HG02642 (cell line): ENCODE measurements around the gene IFI27.

Experiments
- ATAC-seq: cut with Tn5 transposase; IDR thresholded peaks from one replicate; pipeline ENCODE4 v1.9.1; 2021; ENCODE audit warnings: mild to moderate bottlenecking; ENCODE audit not compliant: unreplicated experiment, poor library complexity

IFI27 gene

GRCh38 chr14:94101748-94102147, 8.8 kb upstream of the IFI27 start:
- ATAC-seq, result no peak

GRCh38 chr14:94102768-94103482, 7.6 kb upstream of the IFI27 start:
- ATAC-seq, result no peak

- ATAC-seq, result no peak
Measured at GRCh38 chr14:94103554-94104150, 6.9 kb upstream of the IFI27 start.

GRCh38 chr14:94104731-94105130, 5.8 kb upstream of the IFI27 start:
- ATAC-seq, result no peak

- ATAC-seq, result no peak
Measured at GRCh38 chr14:94109915-94110250, 653 bp upstream of the IFI27 start.

- no peak for ATAC-seq
Measured at GRCh38 chr14:94111276-94112095, 950 bp downstream of the IFI27 start.

GRCh38 chr14:94112513-94113063, 2.1 kb downstream of the IFI27 start:
- ATAC-seq, result no peak

GRCh38 chr14:94113073-94113472, 2.5 kb downstream of the IFI27 start:
- no peak for ATAC-seq

- ATAC-seq, result no peak
Measured at GRCh38 chr14:94113490-94113889, 3.0 kb downstream of the IFI27 start.

GRCh38 chr14:94113908-94114588, 3.5 kb downstream of the IFI27 start:
- ATAC-seq, result no peak

- no peak for ATAC-seq
Measured at GRCh38 chr14:94114589-94115057, 4.1 kb downstream of the IFI27 start.

GRCh38 chr14:94115058-94115591, 4.6 kb downstream of the IFI27 start:
- no peak for ATAC-seq

GRCh38 chr14:94115631-94116030, 5.1 kb downstream of the IFI27 start:
- ATAC-seq, result no peak

GRCh38 chr14:94116701-94117100, 6.2 kb downstream of the IFI27 start:
- no peak for ATAC-seq

GRCh38 chr14:94117856-94118255, 7.3 kb downstream of the IFI27 start:
- ATAC-seq, result no peak

GRCh38 chr14:94119071-94119470, 8.5 kb downstream of the IFI27 start:
- ATAC-seq, result no peak

GRCh38 chr14:94120667-94121340, 10.3 kb downstream of the IFI27 start:
- no peak for ATAC-seq

- ATAC-seq, result no peak
Measured at GRCh38 chr14:94121485-94121884, 10.9 kb downstream of the IFI27 start.

- ATAC-seq, result no peak
Measured at GRCh38 chr14:94122438-94122837, 11.9 kb downstream of the IFI27 start.

- no peak for ATAC-seq
Measured at GRCh38 chr14:94123296-94123695, 12.8 kb downstream of the IFI27 start.
